HFF-Myc (cell line): ENCODE results near the gene HELZ.

ENCODE experiments used
- DNase-seq: peaks from one replicate; pipeline ENCODE4 v3.0.0-alpha.2; 2011; ENCODE audit warnings: low read depth; ENCODE audit errors: extremely low read depth
- H3K4me3 ChIP-seq: replicated peaks from 2 replicates; pipeline ENCODE4 v1.5.1; 2011; ENCODE audit warnings: low read depth, mild to moderate bottlenecking, control low read depth, low read length
- TF ChIP-seq, protein P1 (sequence below): IDR thresholded peaks from 2 replicates; pipeline ENCODE4 v1.5.1; 2012; ENCODE audit warnings: mild to moderate bottlenecking, low read depth, low read length, control low read depth; ENCODE audit errors: missing control alignments

Gene HELZ

DNA sequence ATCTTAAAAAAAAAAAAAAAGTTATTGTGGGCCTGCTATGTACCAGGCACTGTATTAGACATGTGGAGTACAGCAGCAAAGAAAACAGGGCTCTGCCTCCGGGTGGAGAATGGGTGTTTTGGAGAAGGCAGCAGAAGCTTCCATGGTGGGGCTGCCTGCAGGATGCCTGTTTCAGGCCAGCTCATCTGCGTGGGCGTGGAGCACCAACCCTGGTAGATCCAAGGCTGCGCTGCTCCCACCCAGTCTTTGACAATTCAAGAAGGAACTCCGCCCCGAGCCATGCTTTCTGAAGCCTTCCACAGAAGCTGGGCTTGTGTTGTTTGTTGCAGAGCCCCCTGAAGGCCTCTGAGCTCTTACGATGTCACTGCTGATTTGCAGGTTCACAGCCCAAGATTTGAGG is 223.8 kb downstream of the HELZ start:
- no peak for DNase-seq
- TF ChIP-seq, protein P1, sequence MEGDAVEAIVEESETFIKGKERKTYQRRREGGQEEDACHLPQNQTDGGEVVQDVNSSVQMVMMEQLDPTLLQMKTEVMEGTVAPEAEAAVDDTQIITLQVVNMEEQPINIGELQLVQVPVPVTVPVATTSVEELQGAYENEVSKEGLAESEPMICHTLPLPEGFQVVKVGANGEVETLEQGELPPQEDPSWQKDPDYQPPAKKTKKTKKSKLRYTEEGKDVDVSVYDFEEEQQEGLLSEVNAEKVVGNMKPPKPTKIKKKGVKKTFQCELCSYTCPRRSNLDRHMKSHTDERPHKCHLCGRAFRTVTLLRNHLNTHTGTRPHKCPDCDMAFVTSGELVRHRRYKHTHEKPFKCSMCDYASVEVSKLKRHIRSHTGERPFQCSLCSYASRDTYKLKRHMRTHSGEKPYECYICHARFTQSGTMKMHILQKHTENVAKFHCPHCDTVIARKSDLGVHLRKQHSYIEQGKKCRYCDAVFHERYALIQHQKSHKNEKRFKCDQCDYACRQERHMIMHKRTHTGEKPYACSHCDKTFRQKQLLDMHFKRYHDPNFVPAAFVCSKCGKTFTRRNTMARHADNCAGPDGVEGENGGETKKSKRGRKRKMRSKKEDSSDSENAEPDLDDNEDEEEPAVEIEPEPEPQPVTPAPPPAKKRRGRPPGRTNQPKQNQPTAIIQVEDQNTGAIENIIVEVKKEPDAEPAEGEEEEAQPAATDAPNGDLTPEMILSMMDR, result no peak

More for the DNA sequence above, 223.8 kb downstream of the HELZ start:
- H3K4me3 ChIP-seq, result no peak overlapping the region
